Hepatocyte (in vitro differentiated cells): ENCODE measurements around the gene KIF20A. TPM values are rescaled to one million over a fixed set of nuclear protein-coding genes. Genes with fewer than 3 reads are reported as not detected.

Experiments used
- DNase-seq: peaks from one replicate; pipeline ENCODE4 v3.0.0-alpha.2; 2016; ENCODE audit warnings: low spot score
- H2AFZ ChIP-seq: fragments of 200-600 bp; sonication (generic); 2 replicates; pipeline ENCODE4 v1.6.0; 2016; ENCODE audit warnings: antibody characterized with exemption, mild to moderate bottlenecking
- H3K27ac ChIP-seq: fragments of 200-600 bp; sonication (generic); 2 replicates; pipeline ENCODE4 v1.5.1; 2016; ENCODE audit warnings: mild to moderate bottlenecking
- H3K27me3 ChIP-seq: fragments of 200-600 bp; sonication (generic); 2 replicates; pipeline ENCODE4 v1.6.1; 2016
- H3K36me3 ChIP-seq: fragments of 200-600 bp; sonication (generic); replicated peaks from 2 replicates; pipeline ENCODE4 v1.5.1; 2016; ENCODE audit warnings: low read depth; ENCODE audit not compliant: insufficient read depth
- H3K4me1 ChIP-seq: fragments of 200-600 bp; sonication (generic); 2 replicates; pipeline ENCODE4 v1.5.1; 2016; ENCODE audit warnings: mild to moderate bottlenecking, moderate library complexity; ENCODE audit not compliant: insufficient read depth
- H3K4me2 ChIP-seq: fragments of 200-600 bp; sonication (generic); 2 replicates; pipeline ENCODE4 v1.6.0; 2016
- H3K4me3 ChIP-seq: fragments of 200-600 bp; sonication (generic); 2 replicates; pipeline ENCODE4 v1.5.1; 2016; ENCODE audit warnings: mild to moderate bottlenecking
- H3K79me2 ChIP-seq: fragments of 200-600 bp; sonication (generic); 2 replicates; pipeline ENCODE4 v1.6.0; 2017; ENCODE audit warnings: mild to moderate bottlenecking
- H3K9me2 ChIP-seq: fragments of 200-600 bp; sonication (generic); replicated peaks from 2 replicates; pipeline ENCODE4 v1.6.0; 2017; ENCODE audit warnings: mild to moderate bottlenecking; ENCODE audit not compliant: insufficient read depth
- H3K9me3 ChIP-seq: fragments of 200-600 bp; sonication (generic); 2 replicates; pipeline ENCODE4 v1.5.1; 2016; ENCODE audit warnings: low read depth, mild to moderate bottlenecking
- H4K20me1 ChIP-seq: fragments of 200-600 bp; sonication (generic); 2 replicates; pipeline ENCODE4 v1.6.0; 2016; ENCODE audit warnings: mild to moderate bottlenecking; ENCODE audit not compliant: insufficient read depth, poor library complexity, severe bottlenecking
- EZH2 ChIP-seq: fragments of 200-600 bp; sonication (generic); IDR thresholded peaks from 2 replicates; pipeline ENCODE4 v1.6.1; 2016; ENCODE audit warnings: antibody characterized with exemption, mild to moderate bottlenecking, borderline replicate concordance
- EZH2phosphoT487 ChIP-seq: fragments of 200-600 bp; sonication (generic); IDR thresholded peaks from one replicate; pipeline ENCODE4 v1.6.1; 2018; ENCODE audit warnings: antibody characterized with exemption, mild to moderate bottlenecking, low read depth, moderate library complexity; ENCODE audit not compliant: unreplicated experiment, severe bottlenecking
- WGBS: methylation state at CpG from one replicate; pipeline ENCODE4 v1.1.6; 2016; ENCODE audit warnings: low lambda C conversion rate; ENCODE audit errors: missing lambda C conversion rate; 5-methylcytosine and 5-hydroxymethylcytosine counted together
- polyA plus RNA-seq: library from polyadenylated mRNA; unstranded; fragments of >200 nt; fragmentation: Nextera tagmentation; extraction: Ambion mirVana; gene quantifications from 2 replicates; pipeline ENCODE4 v1.2.1, GENCODE V29; 2016
- total RNA-seq: library from RNA; depleted of rRNA; stranded (reverse); fragments of >200 nt; gene quantifications from 2 replicates; pipeline ENCODE4 v1.2.3, GENCODE V29; 2014
- TF ChIP-seq, protein P1 (sequence below): fragments of 200-600 bp; sonication (generic); IDR thresholded peaks from 2 replicates; pipeline ENCODE4 v1.5.1; 2016; ENCODE audit warnings: antibody characterized with exemption, mild to moderate bottlenecking; ENCODE audit not compliant: poor library complexity

Gene KIF20A
- total and polyA plus RNA-seq, 2 experiments from 2014 or later = 9.0 to 12.3 TPM

DNA sequence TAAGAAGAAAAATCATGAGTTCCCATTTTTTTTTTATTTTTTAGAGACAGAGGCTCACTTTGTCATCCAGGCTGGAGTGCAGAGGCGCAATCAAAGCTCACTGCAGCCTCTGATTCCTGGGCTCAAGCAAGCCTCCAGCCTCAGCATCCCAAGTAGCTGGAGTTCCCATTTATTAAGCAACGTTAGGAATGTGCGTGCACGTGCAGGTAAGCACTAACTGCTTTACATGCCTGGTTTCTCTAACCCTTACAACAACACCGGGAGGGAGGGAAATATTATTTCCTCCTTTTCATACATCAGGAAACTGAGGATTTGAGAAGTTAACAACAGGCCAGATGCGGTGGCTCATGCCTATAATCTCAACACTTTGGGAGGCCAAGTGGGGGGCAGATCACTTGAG is 50.5 kb downstream of the KIF20A start:
- H3K27me3 ChIP-seq = no peaks in the 10 kb centered on the region
- H3K4me1 ChIP-seq = peaks cover 9% of the 10 kb centered on the region
- DNase-seq = no peak
- no peaks in the 10 kb centered on the region for H3K36me3 ChIP-seq
- no peak overlapping the region for H3K4me3 ChIP-seq
- H4K20me1 ChIP-seq = no peaks in the 10 kb centered on the region
- no peak overlapping the region for H2AFZ ChIP-seq
- H3K4me2 ChIP-seq = no peak overlapping the region
- no peaks in the 10 kb centered on the region for H3K9me3 ChIP-seq
- no peaks in the 10 kb centered on the region for H3K79me2 ChIP-seq
- WGBS = 84% methylated on average over 6 of the region's 6 CpGs
- no peaks in the 10 kb centered on the region for H3K9me2 ChIP-seq
- H3K27ac ChIP-seq = no peak overlapping the region
- TF ChIP-seq EZH2phosphoT487 (no peak), EZH2 (no peak)
- TF ChIP-seq, protein P1, sequence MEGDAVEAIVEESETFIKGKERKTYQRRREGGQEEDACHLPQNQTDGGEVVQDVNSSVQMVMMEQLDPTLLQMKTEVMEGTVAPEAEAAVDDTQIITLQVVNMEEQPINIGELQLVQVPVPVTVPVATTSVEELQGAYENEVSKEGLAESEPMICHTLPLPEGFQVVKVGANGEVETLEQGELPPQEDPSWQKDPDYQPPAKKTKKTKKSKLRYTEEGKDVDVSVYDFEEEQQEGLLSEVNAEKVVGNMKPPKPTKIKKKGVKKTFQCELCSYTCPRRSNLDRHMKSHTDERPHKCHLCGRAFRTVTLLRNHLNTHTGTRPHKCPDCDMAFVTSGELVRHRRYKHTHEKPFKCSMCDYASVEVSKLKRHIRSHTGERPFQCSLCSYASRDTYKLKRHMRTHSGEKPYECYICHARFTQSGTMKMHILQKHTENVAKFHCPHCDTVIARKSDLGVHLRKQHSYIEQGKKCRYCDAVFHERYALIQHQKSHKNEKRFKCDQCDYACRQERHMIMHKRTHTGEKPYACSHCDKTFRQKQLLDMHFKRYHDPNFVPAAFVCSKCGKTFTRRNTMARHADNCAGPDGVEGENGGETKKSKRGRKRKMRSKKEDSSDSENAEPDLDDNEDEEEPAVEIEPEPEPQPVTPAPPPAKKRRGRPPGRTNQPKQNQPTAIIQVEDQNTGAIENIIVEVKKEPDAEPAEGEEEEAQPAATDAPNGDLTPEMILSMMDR = no peak

DNA sequence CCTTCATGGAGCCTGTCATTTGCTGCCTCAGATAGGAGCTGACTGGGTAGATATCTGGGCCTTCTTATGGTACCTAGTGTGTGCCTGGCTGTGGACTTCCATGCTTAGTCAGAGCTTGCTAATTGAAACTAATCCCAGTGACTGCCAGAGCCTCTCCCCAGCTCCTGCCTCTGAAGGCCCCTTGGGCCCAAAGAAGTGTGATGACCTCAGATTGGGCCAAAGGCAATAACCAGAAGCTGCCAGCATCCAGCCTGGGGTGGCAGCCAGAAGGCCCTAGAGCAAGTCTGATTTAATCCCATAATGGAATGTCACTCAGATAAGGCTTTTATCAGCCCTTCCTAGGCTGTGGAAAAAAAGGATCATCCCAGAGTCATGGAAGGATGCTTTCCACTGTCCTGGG is 51.3 kb downstream of the KIF20A start:
- peak; percentile 34 for DNase-seq
- no peak overlapping the region for H2AFZ ChIP-seq
- H3K36me3 ChIP-seq = no peaks in the 10 kb centered on the region
- peaks cover 9% of the 10 kb centered on the region for H3K4me1 ChIP-seq
- H3K4me2 ChIP-seq = peak overlapping the region; percentile 23
- H3K27me3 ChIP-seq = no peaks in the 10 kb centered on the region
- no peak for TF ChIP-seq EZH2phosphoT487
- no peaks in the 10 kb centered on the region for H4K20me1 ChIP-seq
- no peak overlapping the region for H3K4me3 ChIP-seq
- no peaks in the 10 kb centered on the region for H3K9me2 ChIP-seq
- no peaks in the 10 kb centered on the region for H3K79me2 ChIP-seq
- peak overlapping the region; percentile 47 for H3K27ac ChIP-seq
- H3K9me3 ChIP-seq = no peaks in the 10 kb centered on the region

DNA sequence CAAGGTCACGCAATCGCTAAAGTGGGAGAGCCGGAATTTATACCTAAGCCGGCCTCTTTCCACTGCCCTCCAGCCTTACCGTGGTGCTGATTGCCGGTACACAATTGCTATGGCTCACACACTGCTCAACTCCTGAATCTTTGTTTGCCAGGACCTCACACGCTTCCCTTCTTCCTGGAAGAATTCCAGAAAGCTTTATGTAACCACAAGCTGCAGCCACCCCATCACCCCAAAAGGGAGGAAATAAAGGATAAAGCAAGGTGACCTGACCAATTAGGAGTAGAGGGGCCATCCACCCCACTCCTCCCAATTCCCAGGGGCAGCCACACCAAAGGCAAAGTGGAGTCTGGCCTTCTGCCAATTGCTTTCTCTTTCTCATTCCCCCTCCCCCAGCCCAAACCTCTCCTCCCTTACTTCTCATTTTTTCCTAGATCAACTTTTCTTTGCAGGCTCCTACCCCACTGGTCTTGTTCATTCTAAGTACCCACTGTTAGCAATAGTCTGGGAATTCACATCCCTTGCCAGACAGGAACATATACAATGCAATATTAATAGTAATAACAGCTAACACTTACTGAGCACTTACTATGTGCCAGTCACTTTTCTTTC is 52.2 kb downstream of the KIF20A start:
- peak overlapping the region; percentile 23 for H3K4me2 ChIP-seq
- WGBS = 51% methylated on average over 7 of the region's 7 CpGs

DNA sequence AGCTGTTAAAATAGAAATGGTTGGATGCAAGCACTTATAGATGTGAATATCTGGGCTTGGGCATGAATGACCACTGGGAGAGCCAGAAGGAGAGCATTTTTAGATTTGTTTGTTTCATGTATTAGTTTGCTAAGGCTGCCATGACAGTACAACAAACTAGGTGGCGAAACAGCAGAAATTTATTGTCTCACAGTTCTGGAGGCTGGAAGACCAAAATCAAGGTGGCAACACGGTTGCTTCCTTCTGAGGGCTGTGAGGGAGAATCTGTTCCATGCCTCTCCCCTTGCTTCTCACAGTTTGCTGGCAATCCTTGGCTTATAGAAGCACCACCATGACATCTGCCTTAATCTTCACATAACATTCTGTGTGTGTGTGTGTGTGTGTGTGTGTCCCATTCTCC is 54.4 kb downstream of the KIF20A start:
- H3K36me3 ChIP-seq = no peaks in the 10 kb centered on the region
- WGBS = 83% methylated on average over 2 of the region's 2 CpGs

More for the DNA sequence above, 52.2 kb downstream of the KIF20A start:
- H3K4me3 ChIP-seq = no peak overlapping the region
- H3K27ac ChIP-seq = peak overlapping the region; percentile 47
- no peaks in the 10 kb centered on the region for H4K20me1 ChIP-seq
- TF ChIP-seq EZH2phosphoT487 (no peak), EZH2 (no peak)
- H3K27me3 ChIP-seq = no peaks in the 10 kb centered on the region
- H3K9me3 ChIP-seq = no peaks in the 10 kb centered on the region
- H2AFZ ChIP-seq = no peak overlapping the region
- peaks cover 9% of the 10 kb centered on the region for H3K4me1 ChIP-seq
- H3K9me2 ChIP-seq = no peaks in the 10 kb centered on the region
- DNase-seq = peak; percentile 38
- H3K36me3 ChIP-seq = no peaks in the 10 kb centered on the region
- H3K79me2 ChIP-seq = no peaks in the 10 kb centered on the region

More for the DNA sequence above, 54.4 kb downstream of the KIF20A start:
- no peaks in the 10 kb centered on the region for H3K79me2 ChIP-seq
- no peaks in the 10 kb centered on the region for H3K27me3 ChIP-seq
- H3K27ac ChIP-seq = no peak overlapping the region
- no peaks in the 10 kb centered on the region for H3K9me2 ChIP-seq
- H3K4me3 ChIP-seq = no peak overlapping the region
- peaks cover 9% of the 10 kb centered on the region for H3K4me1 ChIP-seq
- no peak overlapping the region for H3K4me2 ChIP-seq
- no peaks in the 10 kb centered on the region for H3K9me3 ChIP-seq
- no peak overlapping the region for H2AFZ ChIP-seq
- no peaks in the 10 kb centered on the region for H4K20me1 ChIP-seq
- no peak for DNase-seq
- TF ChIP-seq EZH2phosphoT487 (no peak), EZH2 (no peak)
- TF ChIP-seq, protein P1 = no peak
